ENCODE data around the gene GSE1. TPM values are rescaled to one million over a fixed set of nuclear protein-coding genes. Genes with fewer than 3 reads are reported as not detected.
A peak's percentile ranks its signal among the peaks of the same experiment; 100 is the strongest.

The GSE1 gene
- total and polyA plus RNA-seq, 2 of the 13 experiments (the other 11 are each of a cell fraction or from before 2014, with no cell fraction given): 16.1 to 31.2 TPM

DNA sequence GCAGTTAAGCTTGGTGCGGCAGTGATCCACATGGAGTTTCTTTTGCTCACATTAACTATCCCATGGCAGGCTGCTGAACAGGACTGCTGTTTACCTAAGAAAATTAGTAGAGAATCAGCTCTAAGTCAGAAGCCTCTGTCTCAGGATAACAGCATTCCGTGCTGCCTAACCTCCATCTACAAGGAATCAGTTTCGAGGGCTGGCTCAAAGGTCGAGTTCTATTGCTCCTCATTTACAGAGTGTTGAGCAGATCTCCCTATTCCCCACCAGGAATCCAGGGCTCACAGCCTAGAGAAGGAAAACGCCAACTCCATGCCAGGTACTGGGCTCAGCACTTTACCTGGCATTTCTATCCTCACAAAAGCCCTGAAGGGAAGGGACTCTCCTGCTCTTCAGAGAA is 65.7 kb downstream of the GSE1 start:
- BruUV-seq (replicated peaks): no TSS peak
- FAIRE-seq: no peak

DNA sequence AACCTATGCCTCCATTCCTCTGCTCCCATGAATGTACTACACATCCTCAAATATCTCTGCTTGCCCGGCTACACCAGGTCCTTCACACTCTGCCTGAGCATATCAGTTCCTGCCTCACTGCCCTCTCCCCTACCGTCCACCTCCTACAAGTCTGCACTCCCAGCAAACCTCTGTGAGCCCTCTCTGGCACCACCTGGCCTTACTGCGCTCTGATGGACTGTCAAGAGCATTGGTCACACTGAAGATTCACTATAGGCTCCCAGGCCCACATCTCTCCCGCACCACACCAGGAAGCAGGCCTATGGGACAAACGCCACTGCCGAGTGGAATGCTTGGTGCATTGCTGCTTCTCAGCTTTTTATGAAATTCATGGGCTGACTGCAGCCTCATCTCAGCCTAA is 66.7 kb downstream of the GSE1 start:
- Histone ChIP-seq H3K4me2 (ENCODE audit: low read depth, low read length) (no peak overlapping the region), H3K9ac (ENCODE audit: insufficient read depth, low read depth, low read length) (no peak overlapping the region), H3K79me2 (ENCODE audit: insufficient read depth, low read length) (peaks cover 2% of the 10 kb centered on the region), H4K20me1 (ENCODE audit: insufficient read depth, low read length) (no peaks in the 10 kb centered on the region; the same call in 1 of the 2 replicates), H3K27me3 (ENCODE audit: control insufficient read depth in 1 of 2, insufficient read depth in 2 of 2, low read length in 2 of 2) (no peaks in the 10 kb centered on the region), H3K9me3 (ENCODE audit: low read length) (no peaks in the 10 kb centered on the region), H2AFZ (ENCODE audit: low read length) (no peak overlapping the region), H3K4me3 (replicated peaks in 1 of 3; ENCODE audit: insufficient read depth in 1 of 3, low read depth in 2 of 3, low read length in 3 of 3) (no peak overlapping the region), H3K36me3 (replicated peaks in 1 of 2; ENCODE audit: control insufficient read depth in 1 of 2, insufficient read depth in 2 of 2, low read length in 2 of 2) (peaks cover 19 to 78% of the 10 kb centered on the region in 2 experiments), H3K4me1 (ENCODE audit: insufficient read depth, low read length) (no peaks in the 10 kb centered on the region), H3K27ac (ENCODE audit: extremely low read length, insufficient read depth, low read length) (no peak overlapping the region)
- no peak for DNase-seq (ENCODE audit: low spot score)
- 98% methylated on average over 6 of the region's 6 CpGs for WGBS (ENCODE audit: low lambda C conversion rate)
- ChIA-PET POLR2A (no interaction called here), CTCF (ENCODE audit: low intra/inter-chr PET ratio, low total read pairs) (no interaction called here)
- intact Hi-C loops (cut with micrococcal nuclease; ENCODE audit: unreplicated experiment): no loop called here
- in situ Hi-C loops (cut with HindIII; ENCODE audit: extremely low pct_ligation_motif_present, low pct_unique_long_range_greater_than_20kb): no loop called here
- peak; percentile 8 for ATAC-seq
- BruUV-seq (replicated peaks): no TSS peak
- no peak for FAIRE-seq
- no peak for TF ChIP-seq FOXA3 (CRISPR knock-in tag; IDR thresholded peaks at IDR 0.05)
- TF ChIP-seq PPARG (CRISPR knock-in tag; conservative IDR thresholded peaks at IDR 0.05): no peak
- TF ChIP-seq ZNF460 (CRISPR knock-in tag; IDR thresholded peaks at IDR 0.05; ENCODE audit: borderline replicate concordance): no peak
- no peak for TF ChIP-seq ZNF160 (CRISPR knock-in tag; IDR thresholded peaks at IDR 0.05)
- TF ChIP-seq POLR2G (IDR thresholded peaks at IDR 0.05; ENCODE audit: low read depth, low read length): peak; percentile 62
- TF ChIP-seq ZNF12 (CRISPR knock-in tag; IDR thresholded peaks at IDR 0.05): no peak
- TF ChIP-seq, protein P1, sequence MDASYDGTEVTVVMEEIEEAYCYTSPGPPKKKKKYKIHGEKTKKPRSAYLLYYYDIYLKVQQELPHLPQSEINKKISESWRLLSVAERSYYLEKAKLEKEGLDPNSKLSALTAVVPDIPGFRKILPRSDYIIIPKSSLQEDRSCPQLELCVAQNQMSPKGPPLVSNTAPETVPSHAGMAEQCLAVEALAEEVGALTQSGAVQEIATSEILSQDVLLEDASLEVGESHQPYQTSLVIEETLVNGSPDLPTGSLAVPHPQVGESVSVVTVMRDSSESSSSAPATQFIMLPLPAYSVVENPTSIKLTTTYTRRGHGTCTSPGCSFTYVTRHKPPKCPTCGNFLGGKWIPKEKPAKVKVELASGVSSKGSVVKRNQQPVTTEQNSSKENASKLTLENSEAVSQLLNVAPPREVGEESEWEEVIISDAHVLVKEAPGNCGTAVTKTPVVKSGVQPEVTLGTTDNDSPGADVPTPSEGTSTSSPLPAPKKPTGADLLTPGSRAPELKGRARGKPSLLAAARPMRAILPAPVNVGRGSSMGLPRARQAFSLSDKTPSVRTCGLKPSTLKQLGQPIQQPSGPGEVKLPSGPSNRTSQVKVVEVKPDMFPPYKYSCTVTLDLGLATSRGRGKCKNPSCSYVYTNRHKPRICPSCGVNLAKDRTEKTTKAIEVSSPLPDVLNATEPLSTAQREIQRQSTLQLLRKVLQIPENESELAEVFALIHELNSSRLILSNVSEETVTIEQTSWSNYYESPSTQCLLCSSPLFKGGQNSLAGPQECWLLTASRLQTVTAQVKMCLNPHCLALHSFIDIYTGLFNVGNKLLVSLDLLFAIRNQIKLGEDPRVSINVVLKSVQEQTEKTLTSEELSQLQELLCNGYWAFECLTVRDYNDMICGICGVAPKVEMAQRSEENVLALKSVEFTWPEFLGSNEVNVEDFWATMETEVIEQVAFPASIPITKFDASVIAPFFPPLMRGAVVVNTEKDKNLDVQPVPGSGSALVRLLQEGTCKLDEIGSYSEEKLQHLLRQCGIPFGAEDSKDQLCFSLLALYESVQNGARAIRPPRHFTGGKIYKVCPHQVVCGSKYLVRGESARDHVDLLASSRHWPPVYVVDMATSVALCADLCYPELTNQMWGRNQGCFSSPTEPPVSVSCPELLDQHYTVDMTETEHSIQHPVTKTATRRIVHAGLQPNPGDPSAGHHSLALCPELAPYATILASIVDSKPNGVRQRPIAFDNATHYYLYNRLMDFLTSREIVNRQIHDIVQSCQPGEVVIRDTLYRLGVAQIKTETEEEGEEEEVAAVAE (CRISPR knock-in tag; IDR thresholded peaks at IDR 0.05; ENCODE audit: borderline replicate concordance): no peak

More for the DNA sequence above, 65.7 kb downstream of the GSE1 start:
- Histone ChIP-seq H3K9me3 (ENCODE audit: low read length) (no peaks in the 10 kb centered on the region), H3K4me2 (ENCODE audit: low read depth, low read length) (no peak overlapping the region), H4K20me1 (ENCODE audit: insufficient read depth, low read length) (no peaks in the 10 kb centered on the region; the same call in none of the 2 replicates), H3K9ac (ENCODE audit: insufficient read depth, low read depth, low read length) (no peak overlapping the region), H2AFZ (ENCODE audit: low read length) (no peak overlapping the region), H3K4me3 (replicated peaks in 1 of 3; ENCODE audit: insufficient read depth in 1 of 3, low read depth in 2 of 3, low read length in 3 of 3) (no peak overlapping the region), H3K36me3 (replicated peaks in 1 of 2; ENCODE audit: control insufficient read depth in 1 of 2, insufficient read depth in 2 of 2, low read length in 2 of 2) (peaks cover 26 to 86% of the 10 kb centered on the region in 2 experiments), H3K27me3 (ENCODE audit: control insufficient read depth in 1 of 2, insufficient read depth in 2 of 2, low read length in 2 of 2) (no peaks in the 10 kb centered on the region), H3K79me2 (ENCODE audit: insufficient read depth, low read length) (peaks cover 2% of the 10 kb centered on the region), H3K4me1 (ENCODE audit: insufficient read depth, low read length) (no peaks in the 10 kb centered on the region), H3K27ac (ENCODE audit: extremely low read length, insufficient read depth, low read length) (no peak overlapping the region)
- in situ Hi-C loops (cut with HindIII; ENCODE audit: extremely low pct_ligation_motif_present, low pct_unique_long_range_greater_than_20kb) (no loop called here), intact Hi-C loops (cut with micrococcal nuclease; ENCODE audit: unreplicated experiment) (no loop called here)
- no peak for TF ChIP-seq ZNF776 (CRISPR knock-in tag; IDR thresholded peaks at IDR 0.05)
- TF ChIP-seq PAF1 (CRISPR knock-in tag; IDR thresholded peaks at IDR 0.05): 0 out of 2 replicates have a peak, but pooled peaks have one; percentile 12
- TF ChIP-seq NFATC3 (CRISPR knock-in tag; IDR thresholded peaks at IDR 0.05): no peak
- TF ChIP-seq, protein P2, sequence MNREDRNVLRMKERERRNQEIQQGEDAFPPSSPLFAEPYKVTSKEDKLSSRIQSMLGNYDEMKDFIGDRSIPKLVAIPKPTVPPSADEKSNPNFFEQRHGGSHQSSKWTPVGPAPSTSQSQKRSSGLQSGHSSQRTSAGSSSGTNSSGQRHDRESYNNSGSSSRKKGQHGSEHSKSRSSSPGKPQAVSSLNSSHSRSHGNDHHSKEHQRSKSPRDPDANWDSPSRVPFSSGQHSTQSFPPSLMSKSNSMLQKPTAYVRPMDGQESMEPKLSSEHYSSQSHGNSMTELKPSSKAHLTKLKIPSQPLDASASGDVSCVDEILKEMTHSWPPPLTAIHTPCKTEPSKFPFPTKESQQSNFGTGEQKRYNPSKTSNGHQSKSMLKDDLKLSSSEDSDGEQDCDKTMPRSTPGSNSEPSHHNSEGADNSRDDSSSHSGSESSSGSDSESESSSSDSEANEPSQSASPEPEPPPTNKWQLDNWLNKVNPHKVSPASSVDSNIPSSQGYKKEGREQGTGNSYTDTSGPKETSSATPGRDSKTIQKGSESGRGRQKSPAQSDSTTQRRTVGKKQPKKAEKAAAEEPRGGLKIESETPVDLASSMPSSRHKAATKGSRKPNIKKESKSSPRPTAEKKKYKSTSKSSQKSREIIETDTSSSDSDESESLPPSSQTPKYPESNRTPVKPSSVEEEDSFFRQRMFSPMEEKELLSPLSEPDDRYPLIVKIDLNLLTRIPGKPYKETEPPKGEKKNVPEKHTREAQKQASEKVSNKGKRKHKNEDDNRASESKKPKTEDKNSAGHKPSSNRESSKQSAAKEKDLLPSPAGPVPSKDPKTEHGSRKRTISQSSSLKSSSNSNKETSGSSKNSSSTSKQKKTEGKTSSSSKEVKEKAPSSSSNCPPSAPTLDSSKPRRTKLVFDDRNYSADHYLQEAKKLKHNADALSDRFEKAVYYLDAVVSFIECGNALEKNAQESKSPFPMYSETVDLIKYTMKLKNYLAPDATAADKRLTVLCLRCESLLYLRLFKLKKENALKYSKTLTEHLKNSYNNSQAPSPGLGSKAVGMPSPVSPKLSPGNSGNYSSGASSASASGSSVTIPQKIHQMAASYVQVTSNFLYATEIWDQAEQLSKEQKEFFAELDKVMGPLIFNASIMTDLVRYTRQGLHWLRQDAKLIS (CRISPR knock-in tag; IDR thresholded peaks at IDR 0.05): no peak
- ATAC-seq (no peak), DNase-seq (ENCODE audit: low spot score) (no peak)
- WGBS (ENCODE audit: low lambda C conversion rate): 91% methylated on average over 5 of the region's 5 CpGs
- ChIA-PET POLR2A (no interaction called here), CTCF (ENCODE audit: low intra/inter-chr PET ratio, low total read pairs) (no interaction called here)
